Liver (tissue), 9 donors: ENCODE results near the gene MYO16. TPM values are rescaled to one million over a fixed set of nuclear protein-coding genes. Genes with fewer than 3 reads are reported as not detected.

Experiments used
- DNase-seq: peaks from one replicate; pipeline ENCODE4 v3.0.0-alpha.2; 2017; ENCODE audit warnings: low spot score
- H3K27ac ChIP-seq, 2 donors: one replicate each; pipeline ENCODE4 v1.7.0; 2013; ENCODE audit warnings: inconsistent platforms in 2 of 2, low read length in 2 of 2, control low read depth in 1 of 2, low read depth in 1 of 2, mild to moderate bottlenecking in 1 of 2
- H3K27me3 ChIP-seq, 4 donors: one replicate each; pipeline versions ENCODE4 v1.6.1 to v1.7.0; 2013; ENCODE audit warnings: low read length in 3 of 4, inconsistent platforms in 1 of 4, mild to moderate bottlenecking in 1 of 4, moderate library complexity in 1 of 4; ENCODE audit not compliant: control insufficient read depth in 4 of 4, insufficient read depth in 4 of 4
- H3K36me3 ChIP-seq, 4 donors: one replicate each; pipeline versions ENCODE4 v1.6.1 to v1.7.0; 2013; ENCODE audit warnings: low read length in 3 of 4, mild to moderate bottlenecking in 3 of 4, low read depth in 1 of 4, moderate library complexity in 1 of 4; ENCODE audit not compliant: control insufficient read depth in 4 of 4, insufficient read depth in 3 of 4
- H3K4me1 ChIP-seq, 4 donors: one replicate each; pipeline versions ENCODE4 v1.6.1 to v1.7.0; 2013; ENCODE audit warnings: low read length in 3 of 4, mild to moderate bottlenecking in 3 of 4, moderate library complexity in 1 of 4; ENCODE audit not compliant: control insufficient read depth in 4 of 4, insufficient read depth in 4 of 4
- H3K4me3 ChIP-seq, 3 donors: one replicate each; pipeline versions ENCODE4 v1.6.1 to v1.7.0; 2013; ENCODE audit warnings: low read length in 3 of 3, control low read depth in 1 of 3, low read depth in 1 of 3, mild to moderate bottlenecking in 1 of 3
- H3K9ac ChIP-seq, 2 donors: one replicate each; pipeline ENCODE4 v1.7.0; 2013; ENCODE audit warnings: low read length in 2 of 2, mild to moderate bottlenecking in 2 of 2, moderate library complexity in 2 of 2, control low read depth in 1 of 2, low read depth in 1 of 2
- H3K9me3 ChIP-seq, 4 donors: one replicate each; pipeline versions ENCODE4 v1.6.1 to v1.7.0; 2013; ENCODE audit warnings: low read length in 3 of 4; ENCODE audit not compliant: control insufficient read depth in 4 of 4
- EGR1 ChIP-seq, 2 donors: IDR thresholded peaks; 2 replicates each; pipeline ENCODE4 v1.6.1; 2016 to 2018; ENCODE audit warnings: antibody characterized with exemption in 2 of 2, low read depth in 2 of 2
- FOXA2 ChIP-seq: IDR thresholded peaks from 2 replicates; pipeline ENCODE4 v1.6.1; 2016; ENCODE audit warnings: antibody characterized with exemption
- GABPA ChIP-seq, 2 donors: IDR thresholded peaks in 1 of 2; conservative IDR thresholded peaks in 1 of 2; 2 replicates each; pipeline ENCODE4 v1.6.1; 2016; ENCODE audit warnings: antibody characterized with exemption in 2 of 2, mild to moderate bottlenecking in 1 of 2, moderate library complexity in 1 of 2
- HNF4A ChIP-seq, 2 donors: conservative IDR thresholded peaks; 2 replicates each; pipeline ENCODE4 v1.6.1; 2016; ENCODE audit warnings: antibody characterized with exemption in 2 of 2, mild to moderate bottlenecking in 2 of 2
- HNF4G ChIP-seq: IDR thresholded peaks from 2 replicates; pipeline ENCODE4 v1.6.1; 2016; ENCODE audit warnings: antibody characterized with exemption
- JUND ChIP-seq, 2 donors: IDR thresholded peaks; 2 replicates each; pipeline ENCODE4 v1.6.1; 2016; ENCODE audit warnings: antibody characterized with exemption in 2 of 2
- NR2F2 ChIP-seq: IDR thresholded peaks from 2 replicates; pipeline ENCODE4 v1.6.1; 2016; ENCODE audit warnings: antibody characterized with exemption
- RAD21 ChIP-seq, 2 donors: IDR thresholded peaks; 2 replicates each; pipeline ENCODE4 v1.6.1; 2016; ENCODE audit warnings: antibody characterized with exemption in 2 of 2, mild to moderate bottlenecking in 2 of 2
- REST ChIP-seq: IDR thresholded peaks from 2 replicates; pipeline ENCODE4 v1.6.1; 2016; ENCODE audit warnings: antibody characterized with exemption, mild to moderate bottlenecking
- RXRA ChIP-seq, 2 donors: IDR thresholded peaks; 2 replicates each; pipeline ENCODE4 v1.6.1; 2017 to 2018; ENCODE audit warnings: antibody characterized with exemption in 2 of 2, mild to moderate bottlenecking in 1 of 2
- YY1 ChIP-seq: IDR thresholded peaks from 2 replicates; pipeline ENCODE4 v1.6.1; 2016; ENCODE audit warnings: antibody characterized with exemption, mild to moderate bottlenecking
- ZBTB33 ChIP-seq: IDR thresholded peaks from 2 replicates; pipeline ENCODE4 v1.6.1; 2016; ENCODE audit warnings: antibody characterized with exemption
- WGBS: extraction: QIAGEN DNeasy Blood & Tissue Kit; methylation state at CpG from one replicate; pipeline ENCODE4 v1.1.7; 2013; 5-methylcytosine and 5-hydroxymethylcytosine counted together
- polyA plus RNA-seq, 2 donors: library from polyadenylated mRNA; stranded (reverse) in 1 of 2; unstranded in 1 of 2; fragments of 200-250 nt in 1 of 2; fragments of >200 nt in 1 of 2; fragmentation: Nextera tagmentation in 1 of 2; extraction: Ambion mirVana in 1 of 2; gene quantifications; one replicate each; pipeline versions ENCODE4 v1.2.1 to v1.2.3, GENCODE V29; 2013 to 2015
- total RNA-seq, 2 donors: library from RNA; depleted of rRNA; stranded (reverse); fragments of >200 nt; gene quantifications; one replicate each; pipeline ENCODE4 v1.2.3, GENCODE V29; 2014
- TF ChIP-seq, protein P1 (sequence below): IDR thresholded peaks from 2 replicates; pipeline ENCODE4 v1.6.1; 2016; ENCODE audit warnings: antibody characterized with exemption
- donor health status: healthy.
- donor health status: healthy.
- donor health status: healthy.
- donor health status: healthy.
- donor health status: healthy.

Gene MYO16
- total and polyA plus RNA-seq, 4 donors: 0.37 to 1.1 (median 0.68) TPM

DNA sequence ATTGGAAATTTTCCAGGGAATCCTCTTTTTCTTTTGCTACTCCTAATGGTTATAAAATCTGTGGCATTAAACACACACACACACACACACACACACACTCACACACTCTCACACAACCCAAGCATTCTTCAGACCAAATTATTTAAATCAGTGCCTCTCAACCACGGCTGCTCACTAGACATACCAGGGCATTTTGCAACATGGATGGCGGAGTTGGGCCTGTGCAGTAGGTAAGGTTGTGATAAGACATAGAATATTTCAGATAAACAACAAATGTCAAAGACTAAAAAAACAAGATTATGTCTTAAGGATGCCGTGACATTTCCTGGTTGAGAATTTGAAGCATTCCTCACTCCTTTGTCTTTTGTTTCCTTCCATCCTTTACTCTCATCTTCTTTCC, 443.1 kb downstream of the MYO16 start:
- Histone ChIP-seq H3K9ac (no peak overlapping the region), H3K27me3 (no peaks in the 10 kb centered on the region), H3K9me3 (peaks cover 0 to 2% (median 0%) of the 10 kb centered on the region in 4 donors), H3K4me1 (no peaks in the 10 kb centered on the region), H3K4me3 (no peak overlapping the region), H3K36me3 (no peaks in the 10 kb centered on the region), H3K27ac (no peak overlapping the region)
- TF ChIP-seq REST (no peak), NR2F2 (no peak), FOXA2 (no peak)
- WGBS: 86% methylated on average over 3 of the region's 3 CpGs
- no peak for DNase-seq

DNA sequence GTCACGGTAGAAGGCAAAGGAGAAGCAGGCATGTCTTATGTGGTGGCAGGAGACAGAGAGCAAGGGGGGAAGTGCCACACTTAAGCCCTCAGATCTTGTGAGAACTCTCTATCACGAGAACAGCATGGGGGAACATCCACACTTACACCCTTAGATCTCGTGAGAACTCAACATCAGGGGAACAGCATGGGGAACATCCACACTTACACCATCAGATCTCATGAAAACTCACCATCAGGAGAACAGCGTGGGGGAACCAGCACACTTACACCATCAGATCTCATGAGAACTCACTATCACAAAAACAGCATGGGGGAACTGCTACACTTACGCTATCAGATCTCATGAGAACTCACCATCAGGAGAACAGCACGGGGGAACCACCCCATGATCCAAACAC, 445.0 kb downstream of the MYO16 start:
- Histone ChIP-seq H3K36me3 (no peaks in the 10 kb centered on the region), H3K4me3 (no peak overlapping the region), H3K27me3 (no peaks in the 10 kb centered on the region), H3K9ac (no peak overlapping the region), H3K9me3 (peaks cover 0 to 2% (median 0%) of the 10 kb centered on the region in 4 donors), H3K4me1 (no peaks in the 10 kb centered on the region), H3K27ac (no peak overlapping the region)
- 84% methylated on average over 6 of the region's 6 CpGs for WGBS
- TF ChIP-seq REST (no peak), GABPA (IDR thresholded peaks at IDR 0.05 in 1 of 2, conservative IDR thresholded peaks at IDR 0.05 in 1 of 2) (no peak), JUND (IDR thresholded peaks at IDR 0.05) (no peak), RXRA (IDR thresholded peaks at IDR 0.05) (no peak), EGR1 (IDR thresholded peaks at IDR 0.05; ENCODE audit: low read depth in 2 of 2) (no peak), NR2F2 (no peak), YY1 (no peak)
- TF ChIP-seq, protein P1, sequence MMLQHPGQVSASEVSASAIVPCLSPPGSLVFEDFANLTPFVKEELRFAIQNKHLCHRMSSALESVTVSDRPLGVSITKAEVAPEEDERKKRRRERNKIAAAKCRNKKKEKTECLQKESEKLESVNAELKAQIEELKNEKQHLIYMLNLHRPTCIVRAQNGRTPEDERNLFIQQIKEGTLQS: no peak
- no peak for DNase-seq

DNA sequence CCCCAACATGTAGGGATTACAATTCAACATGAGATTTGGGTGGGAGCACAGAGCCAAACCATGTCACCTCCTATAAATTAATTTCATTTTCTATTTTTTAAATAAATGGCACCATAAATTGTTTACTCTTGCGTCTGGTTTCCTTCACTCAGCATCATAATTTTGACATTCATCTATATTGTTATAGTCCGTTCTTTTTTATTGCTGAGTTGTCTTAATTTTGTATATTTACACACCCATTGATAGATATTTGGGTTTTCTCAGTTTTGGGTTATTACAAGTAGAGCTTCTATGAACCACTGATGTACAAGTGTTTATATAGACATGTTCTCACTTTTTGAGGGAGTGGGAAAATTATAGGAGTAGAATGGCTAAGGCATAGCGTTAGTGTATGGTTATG, 445.4 kb downstream of the MYO16 start:
- no peak overlapping the region for H3K9ac ChIP-seq
- no peak overlapping the region for H3K4me3 ChIP-seq
- H3K9me3 ChIP-seq: no peaks in the 10 kb centered on the region
- 92% methylated on average over 3 of the region's 3 CpGs for WGBS
- no peak for DNase-seq
- no peaks in the 10 kb centered on the region for H3K36me3 ChIP-seq
- H3K4me1 ChIP-seq: no peaks in the 10 kb centered on the region
- H3K27ac ChIP-seq: no peak overlapping the region
- no peak for TF ChIP-seq RAD21 (IDR thresholded peaks at IDR 0.05)
- no peak for TF ChIP-seq ZBTB33
- no peak for TF ChIP-seq HNF4A (conservative IDR thresholded peaks at IDR 0.05)
- TF ChIP-seq HNF4G: no peak
- H3K27me3 ChIP-seq: no peaks in the 10 kb centered on the region
